ENCODE measurements around the gene LGALS3BP.

GRCh38 chr17:79001190-79002020, 21.7 kb upstream of the LGALS3BP start:
- TF ChIP-seq CTCF (IDR thresholded peaks at IDR 0.05) (no peak), POLR2A (IDR thresholded peaks at IDR 0.05) (no peak)

All from esophagus squamous epithelium (tissue), 4 donors.